NCI-H510A treated with DMSO at 0.1 percent for 48 hours (cell line): ENCODE data around the gene SPATA45.
"Not testable (repeated sequence)": the region's sequence is repeated elsewhere in the genome, so short reads cannot be mapped to it uniquely, and the experiment has no call there.

ENCODE experiments used
- DNase-seq: peaks from one replicate; lab custom pipeline; 2025; lab: John Stamatoyannopoulos, UW

Gene SPATA45

DNA sequence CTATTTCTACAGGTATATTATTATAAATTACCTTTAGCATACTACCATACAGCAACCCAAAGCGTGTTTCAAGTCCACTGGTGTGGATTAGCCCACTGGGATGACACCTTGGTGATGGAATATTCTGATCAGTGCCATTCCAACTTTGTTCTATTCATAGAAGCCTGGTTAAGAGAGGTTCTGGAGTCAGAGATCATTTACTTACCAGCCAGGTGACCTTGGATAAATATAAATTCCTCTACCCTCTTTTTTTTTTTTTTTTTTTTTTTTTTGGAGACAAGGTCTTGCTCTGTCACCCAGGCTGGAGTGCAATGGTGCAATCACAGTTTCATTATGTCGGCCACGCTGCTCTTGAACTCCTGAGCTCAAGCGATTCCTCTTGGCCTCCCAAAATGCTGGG lies at the start of gene SPATA45:
TSS of gene SPATA45 (minus strand) at position 101 of the 400 bp plus-strand sequence. CDS start 11,500 bp downstream, outside the sequence.
- DNase-seq = no peak

DNA sequence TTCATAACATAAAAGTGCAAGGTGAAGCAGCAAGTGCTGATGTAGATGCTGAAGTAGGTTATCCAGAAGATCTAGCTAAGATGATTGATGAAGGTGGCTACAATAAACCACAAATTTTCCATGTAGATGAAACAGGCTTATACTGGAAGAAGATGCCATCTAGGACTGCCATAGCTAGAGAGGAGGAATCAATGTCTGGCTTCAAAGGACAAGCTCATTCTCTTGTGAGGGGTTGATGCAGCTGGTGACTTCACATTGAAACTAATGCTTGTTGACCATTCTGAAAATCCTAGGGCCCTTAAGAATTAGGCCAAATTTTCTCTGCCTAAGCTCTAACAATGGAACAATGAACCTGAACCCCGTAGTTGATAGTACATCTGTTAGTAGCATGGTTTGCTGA lies 44.7 kb upstream of the SPATA45 start:
- no peak for DNase-seq

DNA sequence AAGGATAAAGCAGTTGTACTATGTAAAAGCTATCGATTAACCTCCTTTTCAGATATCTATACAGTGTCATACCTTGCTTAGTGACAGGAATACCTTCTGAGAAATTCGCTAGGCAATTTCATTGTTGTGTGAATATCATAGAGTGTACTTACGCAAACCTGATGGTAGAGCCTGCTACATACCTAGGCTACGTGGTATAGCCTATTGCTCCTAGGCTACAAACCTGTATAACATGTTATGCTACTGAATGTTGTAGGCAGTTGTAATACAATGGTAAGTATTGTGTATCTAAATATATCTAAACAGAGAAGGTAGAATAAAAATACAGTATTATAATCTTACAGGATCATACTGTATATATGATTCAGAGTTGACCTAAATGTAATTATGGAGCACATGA lies 37.1 kb upstream of the SPATA45 start:
- no peak for DNase-seq

GRCh38 chr1:212879947-212880690 lies 32.7 kb upstream of the SPATA45 start:
- no peak for DNase-seq

- DNase-seq = no peak
Observed at GRCh38 chr1:212878418-212878817, 31.0 kb upstream of the SPATA45 start.

DNA sequence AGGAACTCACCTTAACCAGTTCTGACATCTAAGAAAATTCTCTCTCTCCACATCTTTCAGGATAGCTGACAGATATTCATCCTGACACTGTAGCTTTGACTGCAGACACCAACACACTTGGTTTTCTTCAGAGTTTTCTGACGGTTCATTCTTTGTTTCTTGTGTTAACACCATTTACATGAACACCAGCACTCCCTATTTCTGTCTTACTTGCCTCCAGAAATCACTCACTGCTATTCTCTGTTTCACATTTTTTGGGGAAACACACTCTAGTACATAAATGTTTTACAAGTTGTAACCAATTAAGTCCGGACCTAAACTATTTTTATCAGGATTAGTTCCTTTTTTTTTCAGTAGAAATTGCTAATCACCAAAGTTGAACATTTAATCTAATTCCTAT lies 26.1 kb upstream of the SPATA45 start:
- DNase-seq = no peak

DNA sequence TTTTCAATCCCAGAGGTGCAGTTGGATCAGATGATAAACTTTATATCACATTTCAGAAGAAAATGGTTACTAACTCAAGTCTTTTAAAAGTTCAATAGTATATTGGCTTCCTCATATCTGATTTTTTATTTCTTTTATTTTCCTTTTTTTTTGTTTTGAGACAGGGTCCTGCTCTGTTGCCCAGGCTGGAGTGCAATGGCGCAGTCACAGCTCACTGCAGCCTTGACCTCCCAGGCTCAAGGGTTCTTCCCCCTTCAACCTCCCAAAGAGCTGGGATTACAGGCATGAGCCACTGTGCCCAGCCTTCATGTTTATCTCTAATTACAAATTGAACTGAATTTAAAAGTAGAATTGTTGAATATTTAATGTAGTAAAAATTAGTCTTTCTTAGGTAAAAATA lies 24.5 kb upstream of the SPATA45 start:
- DNase-seq = no peak

- no peak for DNase-seq
Observed at GRCh38 chr1:212867192-212867591, 19.7 kb upstream of the SPATA45 start.

DNA sequence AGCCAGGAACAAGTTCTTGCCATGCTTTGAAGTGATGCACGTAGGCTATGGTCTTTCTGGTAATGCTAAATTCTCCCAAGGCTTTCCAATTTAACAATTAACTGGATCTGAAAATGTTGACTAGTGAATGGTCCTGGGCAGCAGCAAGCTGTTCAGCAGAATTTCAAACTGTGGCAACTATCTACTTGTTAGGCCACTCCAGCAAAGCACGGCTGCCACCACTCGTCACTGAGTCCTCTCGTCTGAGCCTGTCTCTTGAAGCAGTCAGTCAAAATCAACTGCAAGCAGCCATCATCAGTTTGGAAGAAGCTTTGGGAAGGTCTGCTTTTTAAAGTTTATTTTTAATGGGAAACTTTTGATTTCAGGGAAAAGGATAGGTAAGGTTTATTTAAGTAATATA lies 16.8 kb upstream of the SPATA45 start:
- no peak for DNase-seq

DNA sequence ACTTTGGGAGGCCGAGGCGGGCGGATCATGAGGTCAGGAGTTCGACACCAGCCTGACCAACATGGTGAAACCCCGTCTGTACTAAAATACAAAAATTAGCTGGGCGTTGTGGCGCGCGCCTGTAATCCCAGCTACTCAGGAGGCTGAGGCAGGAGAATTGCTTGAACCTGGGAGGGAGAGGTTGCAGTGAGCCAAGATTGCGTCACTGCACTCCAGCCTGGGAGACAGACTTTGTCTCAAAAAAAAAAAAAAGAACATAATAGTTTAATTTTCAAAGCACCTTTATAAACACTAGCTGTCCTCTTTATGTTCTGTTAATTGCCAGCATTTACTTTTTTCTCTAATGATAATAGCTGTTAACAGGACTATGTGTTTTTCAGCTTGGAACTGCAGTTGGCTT lies 15.9 kb upstream of the SPATA45 start:
- not testable (repeated sequence) for DNase-seq

DNA sequence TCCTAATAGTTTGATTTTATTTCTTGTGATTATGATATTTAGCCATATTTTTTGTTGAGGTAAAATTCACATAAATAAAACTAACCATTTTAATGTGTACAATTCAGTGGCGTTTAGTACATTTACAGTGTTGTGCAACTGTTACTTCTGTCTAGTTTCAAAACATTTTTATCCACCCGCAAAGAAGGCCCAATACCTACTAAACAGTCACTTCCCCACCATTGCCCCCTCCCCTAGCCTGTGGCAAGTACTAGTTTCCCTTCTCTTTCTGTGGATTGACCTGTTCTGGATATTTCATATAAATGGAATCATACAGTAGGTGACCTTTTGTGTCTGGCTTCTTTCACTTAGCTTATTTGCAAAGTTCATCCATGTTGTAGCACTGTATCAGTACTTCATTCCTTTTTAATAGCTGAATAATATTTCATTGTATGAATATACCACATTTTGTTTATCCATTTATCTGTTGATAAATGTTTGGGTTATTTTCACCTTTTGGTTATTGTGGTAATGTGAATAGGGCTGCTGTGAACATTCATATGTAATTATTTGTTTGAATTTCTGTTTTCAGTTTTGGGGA lies 14.8 kb upstream of the SPATA45 start:
- no peak for DNase-seq

DNA sequence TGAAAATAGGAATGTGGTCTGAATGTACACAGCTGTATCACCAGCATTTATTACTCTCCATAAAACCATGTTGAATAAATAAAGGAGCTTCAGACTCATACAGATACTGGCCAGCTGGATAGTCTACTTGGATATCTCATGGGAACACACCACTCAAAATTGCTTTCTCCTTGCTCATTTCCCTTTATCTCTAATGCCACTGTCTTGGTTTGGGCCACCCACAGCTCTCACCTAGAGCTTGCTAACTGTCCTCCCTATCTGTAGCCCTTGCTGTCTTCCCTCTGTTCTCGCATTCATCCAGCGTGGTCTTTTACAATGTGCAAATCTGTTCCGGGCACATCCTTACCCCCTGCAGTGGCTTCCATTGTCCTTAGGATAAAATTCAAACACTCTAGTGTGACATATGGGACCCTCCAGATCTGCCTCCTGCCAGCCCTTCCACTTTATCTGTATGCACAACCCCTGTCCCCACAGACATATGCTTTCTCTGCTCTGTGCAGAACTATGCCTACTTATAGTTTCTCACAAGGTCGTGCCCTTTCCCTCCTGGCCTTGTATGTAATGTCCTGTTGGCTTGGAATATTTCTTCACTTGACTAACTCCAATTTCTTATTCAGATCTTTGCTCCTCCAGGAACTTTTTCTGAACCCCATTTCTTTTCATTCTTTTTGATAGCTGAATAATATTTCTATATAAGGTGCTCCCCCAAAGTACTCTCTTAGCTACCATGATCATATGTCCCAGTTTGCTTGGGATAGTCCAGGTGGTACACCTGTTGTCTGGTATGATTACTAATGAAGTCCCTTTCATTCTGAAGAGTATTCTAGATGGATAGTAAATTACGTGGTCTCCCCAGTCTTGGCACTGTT lies 13.5 kb upstream of the SPATA45 start:
- no peak for DNase-seq

GRCh38 chr1:212858461-212859265 lies 11.2 kb upstream of the SPATA45 start:
- peak; percentile 41 for DNase-seq

DNA sequence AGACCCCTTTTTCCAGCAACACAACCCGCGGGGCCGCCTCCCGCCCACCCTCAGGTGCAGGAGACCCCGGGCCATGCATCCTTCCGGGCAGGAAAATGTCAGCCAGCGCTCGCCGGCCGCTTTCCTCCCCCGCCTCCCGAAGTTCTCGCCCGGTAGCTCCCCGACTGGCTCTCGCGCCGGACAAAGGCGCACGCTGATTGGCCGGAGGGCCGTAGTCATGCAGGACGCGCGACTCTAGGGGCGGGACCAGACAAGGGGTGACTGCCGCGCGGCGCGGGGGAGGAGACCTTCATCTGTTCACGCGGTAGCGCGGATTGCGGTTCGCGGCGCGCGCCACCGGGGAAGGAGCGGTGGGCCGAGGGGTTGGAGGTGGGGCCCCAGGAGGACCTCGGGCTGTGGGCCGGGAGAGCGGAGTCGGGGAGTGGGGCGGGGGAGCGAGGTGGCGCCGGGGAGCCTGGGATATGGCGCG lies 10.6 kb upstream of the SPATA45 start, which contains the start of gene FLVCR1:
TSS of gene FLVCR1 (plus strand) at position 284 of the 469 bp plus-strand sequence. CDS start at position 462, 178 bp downstream.
- peak; percentile 91 for DNase-seq

DNA sequence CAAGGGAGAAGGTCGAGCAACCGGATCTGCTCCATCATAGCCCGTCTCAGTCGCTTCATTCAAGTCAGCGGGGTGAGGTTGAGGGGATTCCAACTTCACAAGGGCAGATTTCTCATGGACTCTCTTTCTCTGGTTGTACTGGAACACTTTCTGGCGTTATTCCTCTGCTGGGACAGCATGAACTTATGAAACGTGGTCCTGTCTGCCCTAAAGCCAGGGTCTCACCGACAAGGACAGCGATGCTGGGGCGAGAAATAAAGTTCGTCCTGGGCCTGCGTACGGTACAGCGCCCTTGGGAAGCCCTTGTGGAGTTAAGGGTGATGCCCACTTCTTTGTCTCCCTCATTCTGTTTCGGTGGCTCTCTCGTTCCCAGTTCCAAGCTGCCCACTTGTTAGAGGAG lies 9.3 kb upstream of the SPATA45 start:
- DNase-seq = no peak

DNA sequence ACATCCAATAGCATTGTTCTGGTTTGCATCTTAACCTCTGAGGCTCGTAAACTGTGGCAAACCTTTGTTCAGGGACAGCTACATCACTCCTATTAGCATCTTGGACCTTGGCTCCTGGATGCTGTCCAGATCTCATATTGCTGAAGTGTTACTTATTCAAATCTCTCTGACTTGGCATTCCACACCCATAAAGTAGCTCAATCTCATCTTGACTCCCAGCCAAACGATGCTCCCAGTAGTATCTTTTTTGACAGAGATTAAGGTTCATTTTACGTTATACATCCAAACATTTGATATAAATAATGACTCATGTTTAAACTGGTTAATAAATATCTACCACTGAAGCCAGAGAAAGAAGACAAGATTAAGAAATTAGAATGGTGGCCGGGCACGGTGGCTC lies 6.2 kb upstream of the SPATA45 start:
- no peak for DNase-seq

DNA sequence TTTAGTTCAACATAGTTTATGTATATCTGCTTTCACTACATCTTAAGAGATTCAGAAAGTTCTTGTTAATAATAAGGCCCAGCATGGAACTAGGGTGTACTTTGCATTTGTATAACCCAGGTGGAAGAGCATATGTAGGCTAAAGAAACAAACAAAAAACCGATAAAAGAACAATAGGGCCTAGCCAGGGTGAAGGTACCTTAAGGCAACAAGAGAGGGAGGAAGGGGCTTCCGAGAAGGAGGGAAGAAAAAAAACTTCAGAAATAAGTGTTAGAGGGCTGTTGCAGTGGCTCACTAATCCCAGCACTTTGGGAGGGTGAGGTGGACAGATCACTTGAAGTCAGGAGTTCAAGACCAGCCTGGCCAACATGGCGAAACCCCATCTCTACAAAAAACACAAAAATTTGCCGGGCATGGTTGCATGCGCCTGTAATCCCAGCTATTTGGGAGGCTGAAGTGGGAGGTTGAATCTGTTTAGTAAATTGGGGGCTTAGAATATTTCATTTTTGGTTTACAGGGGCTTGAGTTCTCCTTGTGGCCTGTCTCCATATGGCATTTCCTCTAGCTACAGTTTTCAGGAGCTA lies 4.7 kb upstream of the SPATA45 start:
- DNase-seq = no peak

GRCh38 chr1:212844521-212844920 lies 2.9 kb downstream of the SPATA45 start:
- not testable (repeated sequence) for DNase-seq

DNA sequence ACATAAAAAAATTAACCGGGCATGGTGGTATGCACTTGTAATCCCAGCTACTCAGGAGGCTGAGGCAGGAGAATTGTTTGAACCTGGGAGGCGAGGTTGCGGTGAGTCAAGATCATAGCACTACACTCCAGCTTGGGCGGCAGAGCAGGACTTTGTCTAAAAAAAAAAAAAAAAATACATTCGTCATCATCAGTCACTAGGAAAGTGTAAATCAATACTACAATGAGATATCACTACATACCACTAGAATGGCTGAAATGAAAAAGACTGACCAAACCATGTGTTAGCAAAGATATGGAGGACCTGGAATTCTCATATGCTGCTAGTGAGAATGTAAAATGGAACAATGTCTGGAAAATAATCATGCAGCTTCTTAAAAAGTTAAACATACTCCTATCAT lies 9.3 kb downstream of the SPATA45 start:
- no peak for DNase-seq

GRCh38 chr1:212833211-212834207 lies 13.9 kb downstream of the SPATA45 start:
- DNase-seq = not testable (repeated sequence)
